PFSK-1 (cell line): ENCODE results near the gene OCEL1.

Experiments used
- FOXP2 ChIP-seq: optimal IDR thresholded peaks from 2 replicates; pipeline ENCODE3; 2011; ENCODE audit warnings: borderline replicate concordance, control low read depth, inconsistent platforms; ENCODE audit not compliant: insufficient read depth; ENCODE audit errors: extremely low read length, extremely low read depth
- POLR2AphosphoS5 ChIP-seq: IDR thresholded peaks from 2 replicates; pipeline ENCODE4 v1.6.1; 2012; ENCODE audit warnings: low read depth, mild to moderate bottlenecking, control low read depth, low read length, moderate library complexity
- SIN3A ChIP-seq: IDR thresholded peaks from 2 replicates; pipeline ENCODE4 v1.6.1; 2012; ENCODE audit warnings: mild to moderate bottlenecking, low read length, moderate library complexity, borderline replicate concordance; ENCODE audit not compliant: insufficient read depth
- TAF1 ChIP-seq: IDR thresholded peaks from 2 replicates; pipeline ENCODE4 v1.6.1; 2012; ENCODE audit warnings: low read length, control low read depth, borderline replicate concordance; ENCODE audit not compliant: insufficient read depth
- TF ChIP-seq, protein P1 (sequence below), 2 experiments: IDR thresholded peaks; 2 replicates each; pipeline versions ENCODE4 v1.6.1 to v1.8.0; 2011 to 2012; ENCODE audit warnings: low read depth in 2 of 2, low read length in 2 of 2, control low read depth in 1 of 2, inconsistent platforms in 1 of 2, mild to moderate bottlenecking in 1 of 2, moderate library complexity in 1 of 2; ENCODE audit not compliant: insufficient read depth in 1 of 2

DNA sequence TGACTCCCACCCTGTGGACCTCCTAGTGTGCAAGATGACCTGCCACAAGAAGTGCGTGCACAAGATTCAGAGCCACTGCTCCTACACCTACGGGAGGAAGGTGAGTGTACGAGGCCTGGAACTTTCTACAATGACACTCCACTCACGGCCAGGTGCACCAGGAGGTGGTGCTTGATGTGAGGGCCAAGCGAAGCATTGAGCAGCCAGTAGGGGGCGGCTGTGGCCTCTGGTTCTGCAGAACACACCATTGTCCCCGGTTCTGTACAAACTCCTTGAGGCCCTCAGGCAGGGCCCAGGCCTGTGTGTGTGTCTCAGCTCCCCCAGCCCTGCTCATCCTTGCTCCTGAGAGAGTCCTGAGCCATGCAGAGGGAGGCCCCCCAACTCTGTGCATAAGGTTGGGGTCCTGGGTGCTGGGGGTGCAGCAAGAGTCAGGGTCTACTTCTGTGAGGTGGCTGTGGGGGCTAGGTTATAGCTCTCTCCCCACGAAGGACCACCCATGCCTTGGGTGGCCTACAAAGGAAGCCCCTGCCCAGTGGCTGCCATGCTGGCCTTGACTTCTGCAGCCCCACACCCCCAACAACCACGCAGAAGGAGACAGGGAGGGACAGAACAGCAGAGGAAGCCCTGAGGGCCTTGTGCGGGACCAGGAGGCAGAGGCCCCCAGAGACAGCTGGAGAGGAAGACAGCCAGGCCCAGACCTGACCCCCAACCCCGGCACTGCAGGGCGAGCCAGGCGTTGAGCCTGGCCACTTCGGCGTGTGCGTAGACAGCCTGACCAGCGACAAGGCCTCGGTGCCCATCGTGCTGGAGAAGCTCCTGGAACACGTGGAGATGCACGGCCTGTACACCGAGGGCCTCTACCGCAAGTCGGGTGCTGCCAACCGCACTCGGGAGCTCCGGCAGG lies 20.5 kb upstream of the OCEL1 start:
- TF ChIP-seq TAF1 = no peak
- TF ChIP-seq, protein P1, sequence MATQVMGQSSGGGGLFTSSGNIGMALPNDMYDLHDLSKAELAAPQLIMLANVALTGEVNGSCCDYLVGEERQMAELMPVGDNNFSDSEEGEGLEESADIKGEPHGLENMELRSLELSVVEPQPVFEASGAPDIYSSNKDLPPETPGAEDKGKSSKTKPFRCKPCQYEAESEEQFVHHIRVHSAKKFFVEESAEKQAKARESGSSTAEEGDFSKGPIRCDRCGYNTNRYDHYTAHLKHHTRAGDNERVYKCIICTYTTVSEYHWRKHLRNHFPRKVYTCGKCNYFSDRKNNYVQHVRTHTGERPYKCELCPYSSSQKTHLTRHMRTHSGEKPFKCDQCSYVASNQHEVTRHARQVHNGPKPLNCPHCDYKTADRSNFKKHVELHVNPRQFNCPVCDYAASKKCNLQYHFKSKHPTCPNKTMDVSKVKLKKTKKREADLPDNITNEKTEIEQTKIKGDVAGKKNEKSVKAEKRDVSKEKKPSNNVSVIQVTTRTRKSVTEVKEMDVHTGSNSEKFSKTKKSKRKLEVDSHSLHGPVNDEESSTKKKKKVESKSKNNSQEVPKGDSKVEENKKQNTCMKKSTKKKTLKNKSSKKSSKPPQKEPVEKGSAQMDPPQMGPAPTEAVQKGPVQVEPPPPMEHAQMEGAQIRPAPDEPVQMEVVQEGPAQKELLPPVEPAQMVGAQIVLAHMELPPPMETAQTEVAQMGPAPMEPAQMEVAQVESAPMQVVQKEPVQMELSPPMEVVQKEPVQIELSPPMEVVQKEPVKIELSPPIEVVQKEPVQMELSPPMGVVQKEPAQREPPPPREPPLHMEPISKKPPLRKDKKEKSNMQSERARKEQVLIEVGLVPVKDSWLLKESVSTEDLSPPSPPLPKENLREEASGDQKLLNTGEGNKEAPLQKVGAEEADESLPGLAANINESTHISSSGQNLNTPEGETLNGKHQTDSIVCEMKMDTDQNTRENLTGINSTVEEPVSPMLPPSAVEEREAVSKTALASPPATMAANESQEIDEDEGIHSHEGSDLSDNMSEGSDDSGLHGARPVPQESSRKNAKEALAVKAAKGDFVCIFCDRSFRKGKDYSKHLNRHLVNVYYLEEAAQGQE (IDR thresholded peaks at IDR 0.05; ENCODE audit: insufficient read depth in 1 of 2, low read depth in 2 of 2, low read length in 2 of 2) = no peak
- TF ChIP-seq POLR2AphosphoS5 = no peak
- TF ChIP-seq FOXP2 = no peak
- TF ChIP-seq SIN3A = no peak
